Lower lobe of right lung (tissue), 2 donors: ENCODE results near the gene HIBCH. TPM values are rescaled to one million over a fixed set of nuclear protein-coding genes. Genes with fewer than 3 reads are reported as not detected.

Experiments used
- ATAC-seq, 2 donors: fragments of 200-7000 bp; cut with Tn5 transposase; one replicate each; pipeline ENCODE4 v1.9.1; 2020 to 2022; ENCODE audit warnings: mild to moderate bottlenecking in 2 of 2, moderate library complexity in 2 of 2
- DNase-seq: peaks from one replicate; pipeline ENCODE4 v3.0.0-alpha.2; 2020
- H3K27ac ChIP-seq: fragments of 200-600 bp; one replicate; pipeline ENCODE4 v1.8.0; 2022
- H3K27me3 ChIP-seq: fragments of 200-600 bp; one replicate; pipeline ENCODE4 v1.8.0; 2022; ENCODE audit warnings: low read depth
- H3K36me3 ChIP-seq: fragments of 200-600 bp; one replicate; pipeline ENCODE4 v1.8.0; 2022; ENCODE audit warnings: mild to moderate bottlenecking
- H3K4me1 ChIP-seq: fragments of 200-600 bp; one replicate; pipeline ENCODE4 v1.8.0; 2022
- H3K4me3 ChIP-seq: fragments of 200-600 bp; one replicate; pipeline ENCODE4 v1.8.0; 2022; ENCODE audit warnings: mild to moderate bottlenecking
- H3K9me3 ChIP-seq: fragments of 200-600 bp; one replicate; pipeline ENCODE4 v1.8.0; 2022
- intact Hi-C: fragments of 100-400 bp; cut with DNase I; formaldehyde crosslinking; loops from one replicate; pipeline ENCODE4 v1.11.0; 2022
- total RNA-seq: library from RNA; stranded (reverse); fragmentation: NEBNext Ultra II Directional; extraction: Animal tissue kit (Norgen Biotek cat#: 25700); gene quantifications from one replicate; pipeline ENCODE4 v1.2.1, GENCODE V29; 2021
- TF ChIP-seq, protein P1 (sequence below): fragments of 200-600 bp; IDR thresholded peaks from one replicate; pipeline ENCODE4 v1.8.0; 2022; ENCODE audit warnings: antibody characterized with exemption, mild to moderate bottlenecking
- donor health status: DM: no; HTN: yes; CAD: no; lungs with severe emphysema.

Gene HIBCH
- total RNA-seq, 1 donor from 2014 or later = 24.3 TPM

GRCh38 chr2:190184460-190184859 is 135.2 kb downstream of the HIBCH start:
- no peak for ATAC-seq
- TF ChIP-seq, protein P1, sequence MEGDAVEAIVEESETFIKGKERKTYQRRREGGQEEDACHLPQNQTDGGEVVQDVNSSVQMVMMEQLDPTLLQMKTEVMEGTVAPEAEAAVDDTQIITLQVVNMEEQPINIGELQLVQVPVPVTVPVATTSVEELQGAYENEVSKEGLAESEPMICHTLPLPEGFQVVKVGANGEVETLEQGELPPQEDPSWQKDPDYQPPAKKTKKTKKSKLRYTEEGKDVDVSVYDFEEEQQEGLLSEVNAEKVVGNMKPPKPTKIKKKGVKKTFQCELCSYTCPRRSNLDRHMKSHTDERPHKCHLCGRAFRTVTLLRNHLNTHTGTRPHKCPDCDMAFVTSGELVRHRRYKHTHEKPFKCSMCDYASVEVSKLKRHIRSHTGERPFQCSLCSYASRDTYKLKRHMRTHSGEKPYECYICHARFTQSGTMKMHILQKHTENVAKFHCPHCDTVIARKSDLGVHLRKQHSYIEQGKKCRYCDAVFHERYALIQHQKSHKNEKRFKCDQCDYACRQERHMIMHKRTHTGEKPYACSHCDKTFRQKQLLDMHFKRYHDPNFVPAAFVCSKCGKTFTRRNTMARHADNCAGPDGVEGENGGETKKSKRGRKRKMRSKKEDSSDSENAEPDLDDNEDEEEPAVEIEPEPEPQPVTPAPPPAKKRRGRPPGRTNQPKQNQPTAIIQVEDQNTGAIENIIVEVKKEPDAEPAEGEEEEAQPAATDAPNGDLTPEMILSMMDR = no peak
- Histone ChIP-seq H3K9me3 (no peaks in the 10 kb centered on the region), H3K4me1 (peaks cover 6% of the 10 kb centered on the region), H3K4me3 (no peak overlapping the region), H3K27ac (no peak overlapping the region), H3K36me3 (no peaks in the 10 kb centered on the region), H3K27me3 (no peaks in the 10 kb centered on the region)
- no peak for DNase-seq
- intact Hi-C loops = no loop called here

DNA sequence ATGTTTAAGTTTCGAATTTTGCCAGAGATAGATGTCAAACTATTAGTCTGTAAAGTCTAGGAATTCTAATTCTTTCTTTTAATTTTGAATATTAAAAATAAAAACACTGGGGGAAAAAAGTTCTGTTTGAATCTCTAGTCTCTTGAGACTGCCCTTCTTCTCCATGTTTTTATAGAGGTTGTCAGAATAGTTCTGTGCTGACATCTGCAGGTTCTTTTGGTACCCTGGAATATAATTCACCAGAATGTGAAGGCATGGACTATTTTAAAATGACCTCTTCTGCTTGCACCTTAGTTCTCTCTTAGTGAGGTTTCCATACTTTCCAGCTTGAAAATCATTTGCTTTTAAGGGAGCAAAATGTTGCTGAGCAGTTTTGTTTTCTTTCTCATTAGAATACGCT is 136.1 kb downstream of the HIBCH start:
- no peak for DNase-seq
- H3K9me3 ChIP-seq = no peaks in the 10 kb centered on the region
- no peak for ATAC-seq
- H3K27me3 ChIP-seq = no peaks in the 10 kb centered on the region
- intact Hi-C loops = no loop called here
- no peaks in the 10 kb centered on the region for H3K36me3 ChIP-seq
- TF ChIP-seq, protein P1 = no peak
- peaks cover 6% of the 10 kb centered on the region for H3K4me1 ChIP-seq
- H3K4me3 ChIP-seq = no peak overlapping the region
- no peak overlapping the region for H3K27ac ChIP-seq

DNA sequence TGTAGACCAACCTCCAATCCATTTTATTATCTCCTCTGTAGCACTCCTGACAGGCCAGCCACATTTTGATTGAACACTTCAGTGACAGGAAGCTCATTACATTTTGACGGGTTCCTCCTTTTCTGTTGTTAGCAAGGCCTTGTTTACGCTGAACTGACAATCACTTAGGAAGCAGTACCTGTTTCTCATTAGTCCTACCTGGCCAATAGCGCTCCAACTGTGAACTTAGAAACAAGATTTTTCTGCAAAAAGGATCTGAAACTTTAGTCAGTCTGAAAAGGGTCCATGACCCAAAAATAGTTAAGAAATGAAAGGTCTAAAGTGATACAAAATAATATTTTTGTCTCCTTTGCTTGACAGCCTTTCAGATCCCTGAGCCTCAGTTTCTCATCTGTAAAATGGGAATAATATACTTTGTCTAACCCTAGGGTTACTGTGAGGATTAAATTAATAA is 137.5 kb downstream of the HIBCH start:
- no peak overlapping the region for H3K4me3 ChIP-seq
- H3K36me3 ChIP-seq = no peaks in the 10 kb centered on the region
- DNase-seq (no peak), ATAC-seq (no peak)
- peaks cover 6% of the 10 kb centered on the region for H3K4me1 ChIP-seq
- no peaks in the 10 kb centered on the region for H3K27me3 ChIP-seq
- no peaks in the 10 kb centered on the region for H3K9me3 ChIP-seq
- H3K27ac ChIP-seq = no peak overlapping the region
- TF ChIP-seq, protein P1 = no peak
- intact Hi-C loops = no loop called here

DNA sequence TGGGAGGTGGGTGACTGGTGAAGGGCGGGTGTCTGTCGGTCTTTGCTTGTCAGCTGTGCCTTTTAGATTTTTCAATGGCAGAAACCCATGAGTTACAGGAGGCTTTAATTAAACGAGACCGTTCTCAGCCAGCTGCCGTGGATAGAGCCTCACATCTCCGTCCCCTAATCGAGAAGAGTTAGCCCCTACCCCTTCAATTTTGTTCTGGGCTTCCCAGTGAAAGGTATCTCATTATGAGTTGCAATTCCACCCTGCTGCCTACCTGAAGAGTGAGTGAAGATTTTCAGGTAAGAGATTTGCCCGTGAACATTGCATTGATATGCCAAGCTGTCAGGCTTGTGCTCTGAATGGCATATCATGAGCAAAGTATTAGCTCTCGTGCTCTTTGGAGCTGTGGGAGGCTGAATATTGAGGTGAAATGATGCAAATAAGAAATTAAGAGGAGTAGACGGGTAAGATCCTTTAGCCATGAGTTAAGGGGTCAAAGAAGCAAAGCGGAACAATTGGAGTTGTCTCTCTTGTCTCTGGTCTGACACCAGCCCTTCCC is 138.4 kb downstream of the HIBCH start:
- Histone ChIP-seq H3K36me3 (no peaks in the 10 kb centered on the region), H3K4me1 (peaks cover 6% of the 10 kb centered on the region), H3K9me3 (no peaks in the 10 kb centered on the region), H3K27ac (peak overlapping the region; percentile 66), H3K4me3 (peak overlapping the region; percentile 70), H3K27me3 (no peaks in the 10 kb centered on the region)
- intact Hi-C loops = no loop called here
- ATAC-seq = peak in 1 of 2 donors; percentile 14
- no peak for DNase-seq
- TF ChIP-seq, protein P1 = no peak

DNA sequence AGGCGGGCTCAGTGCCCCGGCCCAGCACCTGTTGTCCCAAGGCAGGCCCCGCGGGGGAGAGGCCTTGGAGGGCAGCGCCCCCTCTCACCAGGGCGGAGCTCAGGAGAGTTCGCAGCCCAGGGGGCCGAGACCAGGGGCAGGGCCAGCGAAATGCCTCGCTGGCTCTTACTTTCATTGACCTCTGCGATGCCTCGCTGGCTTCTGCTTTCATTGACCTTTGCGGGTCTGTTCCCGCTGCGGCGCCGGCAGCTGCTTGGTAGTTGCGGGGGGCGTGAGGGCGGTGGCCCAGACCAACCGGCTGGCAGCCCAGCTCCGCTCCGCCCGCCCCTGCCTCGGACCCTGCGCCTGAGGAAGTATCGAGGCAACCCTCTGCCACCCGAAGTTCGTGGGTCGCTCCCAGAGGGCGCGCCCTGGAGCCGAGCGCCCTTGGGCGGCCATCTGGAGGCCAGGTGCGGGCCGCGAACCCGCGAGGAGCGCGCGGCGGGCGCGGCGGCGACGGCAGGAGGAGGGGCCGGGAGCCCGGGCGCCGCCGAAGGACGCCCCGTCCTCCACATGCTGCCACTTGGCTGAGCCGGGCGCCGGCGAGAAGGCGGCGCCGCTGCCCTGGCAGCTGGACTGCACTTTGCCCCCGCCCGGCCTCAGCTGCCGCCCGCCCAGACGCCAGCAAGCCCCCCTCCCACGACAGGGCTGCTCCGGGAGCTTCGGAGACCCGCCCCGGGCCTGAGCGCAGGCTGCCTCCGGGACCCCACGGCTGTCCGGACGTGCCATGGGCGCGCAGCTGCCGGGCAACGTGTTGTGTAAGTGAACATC is 139.1 kb downstream of the HIBCH start:
- peak overlapping the region; percentile 66 for H3K27ac ChIP-seq
- ATAC-seq (peak; percentile 91 to 93), DNase-seq (peak; percentile 68)
- no peaks in the 10 kb centered on the region for H3K9me3 ChIP-seq
- H3K27me3 ChIP-seq = no peaks in the 10 kb centered on the region
- no peaks in the 10 kb centered on the region for H3K36me3 ChIP-seq
- intact Hi-C loops = no loop called here
- TF ChIP-seq, protein P1 = peak; percentile 50
- peaks cover 6% of the 10 kb centered on the region for H3K4me1 ChIP-seq
- peak overlapping the region; percentile 70 for H3K4me3 ChIP-seq
